Urinary bladder (tissue), 4 donors: Measurements from ENCODE around the gene PREB. TPM values are rescaled to one million over a fixed set of nuclear protein-coding genes. Genes with fewer than 3 reads are reported as not detected.

Source experiments
- DNase-seq: peaks from one replicate; pipeline ENCODE4 v3.0.0-alpha.2; 2015; ENCODE audit errors: extremely low spot score
- H3K27ac ChIP-seq: one replicate; pipeline ENCODE4 v1.5.1; 2013; ENCODE audit warnings: low read depth, mild to moderate bottlenecking, moderate library complexity
- H3K36me3 ChIP-seq: one replicate; pipeline ENCODE4 v1.6.1; 2013; ENCODE audit warnings: mild to moderate bottlenecking, moderate library complexity; ENCODE audit not compliant: insufficient read depth
- H3K4me1 ChIP-seq: one replicate; pipeline ENCODE4 v1.6.1; 2013; ENCODE audit warnings: mild to moderate bottlenecking, moderate library complexity; ENCODE audit not compliant: insufficient read depth
- H3K4me3 ChIP-seq: one replicate; pipeline ENCODE4 v1.5.1; 2013; ENCODE audit warnings: low read depth, low read length
- WGBS: extraction: QIAGEN DNeasy Blood & Tissue Kit; methylation state at CpG from one replicate; pipeline ENCODE4 v1.1.7; 2013; 5-methylcytosine and 5-hydroxymethylcytosine counted together
- polyA plus RNA-seq: library from polyadenylated mRNA; stranded (reverse); fragments of 200-250 nt; gene quantifications from one replicate; pipeline ENCODE4 v1.2.3, GENCODE V29; 2013
- total RNA-seq: library from RNA; depleted of rRNA; stranded (reverse); fragments of >200 nt; gene quantifications from one replicate; pipeline ENCODE4 v1.2.3, GENCODE V29; 2014
- donor health status: healthy with polysubstance abuse.
- donor health status: healthy.

PREB gene
- total and polyA plus RNA-seq, 2 donors: 20.5 to 49.1 TPM

- no peaks in the 10 kb centered on the region for H3K36me3 ChIP-seq
- DNase-seq: no peak
- no peak overlapping the region for H3K4me3 ChIP-seq
- no peaks in the 10 kb centered on the region for H3K4me1 ChIP-seq
- H3K27ac ChIP-seq: no peak overlapping the region
- 70% methylated on average over 2 of the region's 2 CpGs for WGBS
These were observed 11.2 kb upstream of the PREB start for GRCh38 chr2:27145682-27146081.

- Histone ChIP-seq H3K4me1 (no peaks in the 10 kb centered on the region), H3K4me3 (no peak overlapping the region), H3K27ac (no peak overlapping the region), H3K36me3 (no peaks in the 10 kb centered on the region)
- DNase-seq: no peak
- 89% methylated on average over 1 of the region's 1 CpG for WGBS
These were observed 8.8 kb upstream of the PREB start for GRCh38 chr2:27143285-27143684.

- H3K4me3 ChIP-seq: no peak within 1 kb of the TSS
- no peaks in the 10 kb centered on the region for H3K4me1 ChIP-seq
- WGBS: 84% methylated on average over 4 of the region's 4 CpGs
- H3K27ac ChIP-seq: no peak within 1 kb of the TSS
- H3K36me3 ChIP-seq: no peaks in the 10 kb centered on the region
- DNase-seq: no peak
These were observed 4.9 kb upstream of the PREB start, which contains the start of gene PRR30 for GRCh38 chr2:27139310-27139709. Gene PRR30, minus strand, starts transcription at chr2:27139410. Its CDS starts 1,081 bp downstream, at chr2:27138329.

GRCh38 chr2:27138111-27138510 lies 3.7 kb upstream of the PREB start:
- Histone ChIP-seq H3K4me3 (no peak overlapping the region), H3K36me3 (no peaks in the 10 kb centered on the region), H3K4me1 (no peaks in the 10 kb centered on the region), H3K27ac (no peak overlapping the region)
- 82% methylated on average over 7 of the region's 7 CpGs for WGBS
- no peak for DNase-seq

GRCh38 chr2:27137322-27137935 lies 3.0 kb upstream of the PREB start:
- DNase-seq: no peak
- H3K4me1 ChIP-seq: no peaks in the 10 kb centered on the region
- 91% methylated on average over 21 of the region's 21 CpGs for WGBS
- H3K36me3 ChIP-seq: no peaks in the 10 kb centered on the region
- H3K4me3 ChIP-seq: no peak overlapping the region
- no peak overlapping the region for H3K27ac ChIP-seq

GRCh38 chr2:27136751-27137150 lies 2.3 kb upstream of the PREB start:
- WGBS: 94% methylated on average over 7 of the region's 7 CpGs
- H3K4me3 ChIP-seq: no peak overlapping the region
- no peak overlapping the region for H3K27ac ChIP-seq
- DNase-seq: no peak
- H3K36me3 ChIP-seq: no peaks in the 10 kb centered on the region
- no peaks in the 10 kb centered on the region for H3K4me1 ChIP-seq

- no peak for DNase-seq
- WGBS: 85% methylated on average over 12 of the region's 12 CpGs
- no peak overlapping the region for H3K27ac ChIP-seq
- H3K36me3 ChIP-seq: peaks cover 3% of the 10 kb centered on the region
- no peak overlapping the region for H3K4me3 ChIP-seq
- no peaks in the 10 kb centered on the region for H3K4me1 ChIP-seq
These were observed 1.1 kb upstream of the PREB start for GRCh38 chr2:27135478-27135955.

- no peak overlapping the region for H3K27ac ChIP-seq
- H3K4me1 ChIP-seq: no peaks in the 10 kb centered on the region
- WGBS: 53% methylated on average over 33 of the region's 33 CpGs
- peaks cover 5% of the 10 kb centered on the region for H3K36me3 ChIP-seq
- no peak for DNase-seq
- H3K4me3 ChIP-seq: no peak overlapping the region
These were observed 493 bp upstream of the PREB start for GRCh38 chr2:27134781-27135477.

GRCh38 chr2:27133195-27133875 lies 1.1 kb downstream of the PREB start:
- no peak for DNase-seq
- Histone ChIP-seq H3K27ac (no peak overlapping the region), H3K36me3 (peaks cover 5% of the 10 kb centered on the region), H3K4me3 (peak overlapping the region; percentile 92), H3K4me1 (no peaks in the 10 kb centered on the region)
- 40% methylated on average over 14 of the region's 14 CpGs for WGBS

- no peak overlapping the region for H3K27ac ChIP-seq
- H3K36me3 ChIP-seq: peaks cover 5% of the 10 kb centered on the region
- 89% methylated on average over 11 of the region's 11 CpGs for WGBS
These were observed 3.0 kb downstream of the PREB start for GRCh38 chr2:27131429-27131828.

GRCh38 chr2:27130396-27130795 lies 4.0 kb downstream of the PREB start:
- no peak for DNase-seq
- no peak overlapping the region for H3K4me3 ChIP-seq
- WGBS: 89% methylated on average over 10 of the region's 10 CpGs
- H3K36me3 ChIP-seq: peaks cover 5% of the 10 kb centered on the region
- no peak overlapping the region for H3K27ac ChIP-seq
- no peaks in the 10 kb centered on the region for H3K4me1 ChIP-seq

More at GRCh38 chr2:27131429-27131828, 3.0 kb downstream of the PREB start:
- no peak for DNase-seq
- H3K4me1 ChIP-seq: no peaks in the 10 kb centered on the region
- no peak overlapping the region for H3K4me3 ChIP-seq

- WGBS: 75% methylated on average over 11 of the region's 11 CpGs
- H3K4me1 ChIP-seq: no peaks in the 10 kb centered on the region
These were observed 5.5 kb downstream of the PREB start for GRCh38 chr2:27128668-27129571.

More at GRCh38 chr2:27128668-27129571, 5.5 kb downstream of the PREB start:
- Histone ChIP-seq H3K4me3 (no peak overlapping the region), H3K27ac (no peak overlapping the region), H3K36me3 (peaks cover 5% of the 10 kb centered on the region)
- no peak for DNase-seq
